Hematopoietic multipotent progenitor cell (in vitro differentiated cells): ENCODE data around the gene SLC7A4. TPM values are rescaled to one million over a fixed set of nuclear protein-coding genes. Genes with fewer than 3 reads are reported as not detected.

Source experiments
- DNase-seq, 3 donors: peaks; one replicate each; pipeline ENCODE4 v3.0.0-alpha.2; 2011 to 2015; ENCODE audit warnings: low read depth in 2 of 3, low spot score in 2 of 3
- small RNA-seq: library from RNA; depleted of rRNA; stranded (forward); fragments of <200 nt; gene quantifications from one replicate; pipeline ENCODE3, GENCODE V24; 2012
- total RNA-seq: library from RNA; depleted of rRNA; stranded (reverse); fragments of >200 nt; gene quantifications from one replicate; pipeline ENCODE4 v1.2.3, GENCODE V29; 2012

The SLC7A4 gene
- total RNA-seq, 1 donor = 0.81 TPM

- no peak for DNase-seq
Measured at GRCh38 chr22:20989323-20990138, 42.8 kb downstream of the SLC7A4 start.

GRCh38 chr22:20988573-20989322 lies 43.6 kb downstream of the SLC7A4 start:
- DNase-seq = no peak

GRCh38 chr22:20987375-20987774 lies 45.0 kb downstream of the SLC7A4 start:
- no peak for DNase-seq

GRCh38 chr22:20986365-20986764 lies 46.0 kb downstream of the SLC7A4 start:
- no peak for DNase-seq

- no peak for DNase-seq
Measured at GRCh38 chr22:20985720-20986119, 46.6 kb downstream of the SLC7A4 start.

GRCh38 chr22:20983081-20983771 lies 49.1 kb downstream of the SLC7A4 start:
- no peak for DNase-seq

- no peak for DNase-seq
Measured at GRCh38 chr22:20982563-20982882, 49.8 kb downstream of the SLC7A4 start.

- peak; percentile 59 to 73 (median 63) for DNase-seq
Measured at GRCh38 chr22:20981787-20982562, 50.4 kb downstream of the SLC7A4 start, which contains the start of gene LZTR1. Gene LZTR1, plus strand, starts transcription at chr22:20982297. Its CDS starts 75 bp downstream, at chr22:20982372.

GRCh38 chr22:20980938-20981722 lies 51.2 kb downstream of the SLC7A4 start:
- no peak for DNase-seq

- no peak for DNase-seq
Measured at GRCh38 chr22:20980523-20980922, 51.8 kb downstream of the SLC7A4 start.

- DNase-seq = no peak
Measured at GRCh38 chr22:20979940-20980453, 52.4 kb downstream of the SLC7A4 start.

GRCh38 chr22:20979243-20979809 lies 53.0 kb downstream of the SLC7A4 start:
- DNase-seq = peak in 2 of 3 donors; percentile 92 to 95

Small RNA genes lying within 50 kb of the gene (small RNA-seq; reads per million reads assigned to genes)
- gene MIR649 = not detected

Other genes starting within 250 kb of the SLC7A4 start
- gene PI4KA, start 173.8 kb downstream of the SLC7A4 start, total RNA-seq = 108 TPM
- gene SNAP29, start 173.6 kb downstream of the SLC7A4 start, total RNA-seq = 12.7 TPM
- gene CRKL, start 115.2 kb downstream of the SLC7A4 start, total RNA-seq = 36.9 TPM
- gene AIFM3, start 65.3 kb downstream of the SLC7A4 start, total RNA-seq = 1.6 TPM
- gene LZTR1, start 50.3 kb downstream of the SLC7A4 start, total RNA-seq = 72.2 TPM
- gene THAP7, start 30.4 kb downstream of the SLC7A4 start, total RNA-seq = 40.9 TPM
- gene P2RX6, start 17.4 kb downstream of the SLC7A4 start, total RNA-seq = 0.54 TPM
- under 0.01 TPM for gene LRRC74B, start 13.4 kb upstream of the SLC7A4 start, total RNA-seq